Ovary (tissue), 3 donors: Measurements from ENCODE around the gene AMTN.

Source experiments
- CTCF ChIP-seq, 3 donors: fragments of 450-650 bp in 2 of 3; fragments of 200-600 bp in 1 of 3; IDR thresholded peaks; one replicate each; pipeline versions ENCODE4 v1.5.1 to v1.8.0; 2016 to 2022; ENCODE audit warnings: antibody characterized with exemption in 3 of 3, mild to moderate bottlenecking in 1 of 3
- EP300 ChIP-seq: sonication (generic); formaldehyde crosslinking; IDR thresholded peaks from one replicate; pipeline ENCODE4 v1.6.1; 2017; ENCODE audit warnings: antibody characterized with exemption
- POLR2A ChIP-seq: fragments of 450-650 bp; IDR thresholded peaks from one replicate; pipeline ENCODE4 v1.6.1; 2017; ENCODE audit warnings: antibody characterized with exemption, mild to moderate bottlenecking, moderate library complexity
- donor health status: DM: no; HTN: no; CAD: no.

- no peak for TF ChIP-seq POLR2A
- no peak for TF ChIP-seq EP300
- no peak for TF ChIP-seq CTCF (IDR thresholded peaks at IDR 0.05)
Measured at GRCh38 chr4:70570796-70571195, 52.4 kb downstream of the AMTN start.
